Endometrial microvascular endothelial cells (primary cell): ENCODE data around the gene CPZ. TPM values are rescaled to one million over a fixed set of nuclear protein-coding genes. Genes with fewer than 3 reads are reported as not detected.
"Not testable (repeated sequence)": the region's sequence is repeated elsewhere in the genome, so short reads cannot be mapped to it uniquely, and the experiment has no call there.

Source experiments
- in situ Hi-C: cut with HindIII; loops from 2 replicates; pipeline ENCODE4 v1.10.0; 2017; ENCODE audit warnings: low sequenced_read_pairs, low pct_unique_long_range_greater_than_20kb; ENCODE audit errors: inconsistent ontology term
- total RNA-seq: library from RNA; depleted of rRNA; stranded (reverse); fragments of >200 nt; gene quantifications from one replicate; pipeline ENCODE4 v1.2.3, GENCODE V29; 2015; ENCODE audit errors: inconsistent ontology term

CPZ gene
- total RNA-seq, 1 donor from 2014 or later: not detected

DNA sequence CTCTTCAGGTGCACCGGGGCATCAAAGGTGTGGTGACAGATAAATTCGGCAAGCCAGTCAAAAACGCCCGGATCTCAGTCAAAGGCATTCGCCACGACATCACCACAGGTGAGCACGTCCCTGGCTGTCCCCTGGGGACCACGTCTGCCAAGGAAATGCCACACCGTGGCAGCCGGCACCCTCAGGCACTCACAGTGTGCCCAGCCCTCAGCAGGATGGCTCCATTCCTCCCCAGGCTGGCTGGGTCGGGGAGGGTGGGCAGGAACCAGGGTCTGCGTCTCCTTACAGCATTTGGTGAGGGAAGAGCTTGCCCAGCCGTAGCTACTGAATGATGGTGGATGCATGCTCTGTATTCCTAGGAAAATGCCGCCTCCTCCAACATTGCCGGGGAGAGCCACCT lies 25.9 kb downstream of the CPZ start:
- in situ Hi-C loops: no loop called here

DNA sequence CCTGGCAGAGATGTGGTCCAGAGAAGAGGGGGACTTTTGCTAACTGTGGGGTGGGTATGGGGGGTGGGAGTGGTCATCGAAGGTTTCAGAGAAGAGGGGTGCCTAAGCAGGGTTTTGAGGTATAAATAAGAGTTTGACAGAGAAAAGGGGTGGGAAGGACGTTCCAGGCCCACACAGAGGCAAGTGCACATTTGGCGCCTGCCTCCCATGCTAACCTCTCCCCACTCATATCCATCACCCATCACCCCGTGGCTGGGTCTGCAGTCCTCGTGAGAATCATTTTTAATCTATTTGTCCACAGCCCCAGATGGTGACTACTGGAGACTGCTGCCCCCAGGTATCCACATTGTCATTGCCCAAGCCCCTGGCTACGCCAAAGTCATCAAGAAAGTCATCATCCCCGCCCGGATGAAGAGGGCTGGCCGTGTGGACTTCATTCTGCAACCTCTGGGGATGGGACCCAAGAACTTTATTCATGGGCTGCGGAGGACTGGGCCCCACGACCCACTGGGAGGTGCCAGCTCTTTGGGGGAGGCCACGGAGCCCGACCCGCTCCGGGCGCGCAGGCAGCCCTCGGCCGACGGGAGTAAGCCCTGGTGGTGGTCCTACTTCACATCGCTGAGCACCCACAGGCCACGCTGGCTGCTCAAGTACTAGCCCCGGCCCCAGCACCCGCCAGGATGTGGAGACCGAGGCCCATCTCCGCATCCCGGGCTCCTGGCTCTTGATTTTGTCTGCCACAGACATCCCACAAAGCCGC lies 26.6 kb downstream of the CPZ start:
- in situ Hi-C loops: no loop called here

DNA sequence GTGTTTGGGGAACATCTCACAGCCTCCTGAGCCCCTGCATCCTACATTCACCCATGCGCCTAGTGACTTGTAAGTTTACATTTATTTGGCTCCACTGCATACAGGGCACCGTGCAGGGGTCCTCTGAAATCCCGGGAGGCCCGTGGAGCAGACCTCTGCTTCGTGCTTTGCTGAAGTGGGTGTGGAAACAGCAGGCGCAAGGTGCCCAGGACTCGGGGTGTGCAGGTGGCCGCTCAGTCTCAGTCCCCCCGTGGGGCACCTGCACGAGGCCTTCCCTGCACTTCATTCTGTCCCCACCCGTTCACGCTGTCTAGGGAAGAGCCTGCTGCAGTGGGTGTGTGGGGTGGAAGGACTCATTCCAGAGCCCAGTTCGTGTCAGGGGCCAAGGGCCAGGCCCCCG lies 28.6 kb downstream of the CPZ start:
- in situ Hi-C loops: not testable (repeated sequence)

DNA sequence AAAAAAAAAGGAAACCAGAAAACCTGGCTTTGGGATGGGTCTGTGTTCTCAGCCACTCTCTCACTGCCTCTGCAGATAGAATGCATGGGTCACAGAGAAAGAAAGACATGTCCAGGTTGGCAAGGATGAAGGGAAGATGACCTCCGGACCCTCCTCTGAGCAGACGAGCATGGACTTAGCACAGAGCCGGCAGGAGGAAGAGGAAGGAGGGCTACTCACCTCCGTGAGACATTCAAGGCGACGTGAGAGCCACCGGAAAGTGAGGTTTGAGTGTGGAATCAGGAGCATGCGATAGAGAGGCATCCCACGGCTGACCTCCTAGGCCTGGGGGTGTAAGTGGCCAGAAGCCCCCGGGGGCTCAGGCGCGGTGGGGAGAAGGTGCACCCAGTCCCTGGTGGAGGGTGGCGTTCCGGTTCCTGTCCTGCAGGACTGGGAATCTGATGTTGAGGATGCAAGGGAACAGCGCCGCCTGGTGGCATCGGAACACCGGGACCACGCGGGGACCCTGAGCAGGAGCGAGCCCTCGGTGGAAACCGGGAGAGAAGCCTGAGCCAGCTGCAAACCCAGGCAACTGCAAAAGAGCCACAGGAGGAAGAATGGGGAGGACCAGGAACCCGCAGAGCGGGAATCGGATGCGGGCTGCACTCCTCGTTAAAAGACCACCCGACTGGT lies 32.2 kb downstream of the CPZ start:
- in situ Hi-C loops: not testable (repeated sequence)

DNA sequence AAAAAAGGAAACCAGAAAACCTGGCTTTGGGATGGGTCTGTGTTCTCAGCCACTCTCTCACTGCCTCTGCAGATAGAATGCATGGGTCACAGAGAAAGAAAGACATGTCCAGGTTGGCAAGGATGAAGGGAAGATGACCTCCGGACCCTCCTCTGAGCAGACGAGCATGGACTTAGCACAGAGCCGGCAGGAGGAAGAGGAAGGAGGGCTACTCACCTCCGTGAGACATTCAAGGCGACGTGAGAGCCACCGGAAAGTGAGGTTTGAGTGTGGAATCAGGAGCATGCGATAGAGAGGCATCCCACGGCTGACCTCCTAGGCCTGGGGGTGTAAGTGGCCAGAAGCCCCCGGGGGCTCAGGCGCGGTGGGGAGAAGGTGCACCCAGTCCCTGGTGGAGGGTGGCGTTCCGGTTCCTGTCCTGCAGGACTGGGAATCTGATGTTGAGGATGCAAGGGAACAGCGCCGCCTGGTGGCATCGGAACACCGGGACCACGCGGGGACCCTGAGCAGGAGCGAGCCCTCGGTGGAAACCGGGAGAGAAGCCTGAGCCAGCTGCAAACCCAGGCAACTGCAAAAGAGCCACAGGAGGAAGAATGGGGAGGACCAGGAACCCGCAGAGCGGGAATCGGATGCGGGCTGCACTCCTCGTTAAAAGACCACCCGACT lies 37.8 kb downstream of the CPZ start:
- in situ Hi-C loops: not testable (repeated sequence)

DNA sequence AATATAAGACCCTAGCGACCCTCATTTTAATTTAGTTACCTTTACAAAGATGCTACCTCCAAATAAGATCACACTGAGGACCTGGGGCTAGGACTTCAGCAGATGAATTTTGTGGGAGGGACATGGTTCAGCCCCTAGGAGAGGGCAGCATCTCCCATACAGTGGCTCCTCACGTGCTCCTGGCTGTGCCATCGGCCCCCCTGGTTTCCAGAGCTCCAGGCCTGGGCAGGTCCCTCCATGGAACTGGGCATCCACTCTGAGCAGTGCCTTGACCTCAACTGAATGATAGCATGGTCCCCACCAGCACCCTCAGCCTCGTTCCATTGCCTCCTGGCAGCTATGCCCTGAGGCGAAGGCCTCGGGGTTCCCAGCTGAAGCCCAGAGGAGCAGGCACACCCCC lies 39.3 kb downstream of the CPZ start:
- in situ Hi-C loops: not testable (repeated sequence)

DNA sequence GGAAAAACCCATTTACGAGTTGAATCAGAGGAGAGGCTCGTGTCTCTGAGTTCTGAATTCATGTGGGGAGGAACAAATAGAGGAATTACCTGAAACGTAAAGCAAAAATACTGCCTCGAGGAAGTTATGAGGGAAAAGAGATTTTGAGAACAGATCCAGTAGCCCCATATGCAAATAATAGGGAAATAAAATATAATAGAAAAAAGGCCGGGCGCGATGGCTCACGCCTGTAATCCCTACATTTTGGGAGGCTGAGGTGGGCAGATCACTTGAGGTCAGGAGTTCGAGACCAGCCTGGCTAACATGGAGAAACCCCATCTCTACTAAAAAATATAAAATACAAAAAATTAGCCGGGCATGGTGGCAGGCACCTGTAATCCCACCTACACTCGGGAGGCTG lies 42.2 kb downstream of the CPZ start:
- in situ Hi-C loops: not testable (repeated sequence)

DNA sequence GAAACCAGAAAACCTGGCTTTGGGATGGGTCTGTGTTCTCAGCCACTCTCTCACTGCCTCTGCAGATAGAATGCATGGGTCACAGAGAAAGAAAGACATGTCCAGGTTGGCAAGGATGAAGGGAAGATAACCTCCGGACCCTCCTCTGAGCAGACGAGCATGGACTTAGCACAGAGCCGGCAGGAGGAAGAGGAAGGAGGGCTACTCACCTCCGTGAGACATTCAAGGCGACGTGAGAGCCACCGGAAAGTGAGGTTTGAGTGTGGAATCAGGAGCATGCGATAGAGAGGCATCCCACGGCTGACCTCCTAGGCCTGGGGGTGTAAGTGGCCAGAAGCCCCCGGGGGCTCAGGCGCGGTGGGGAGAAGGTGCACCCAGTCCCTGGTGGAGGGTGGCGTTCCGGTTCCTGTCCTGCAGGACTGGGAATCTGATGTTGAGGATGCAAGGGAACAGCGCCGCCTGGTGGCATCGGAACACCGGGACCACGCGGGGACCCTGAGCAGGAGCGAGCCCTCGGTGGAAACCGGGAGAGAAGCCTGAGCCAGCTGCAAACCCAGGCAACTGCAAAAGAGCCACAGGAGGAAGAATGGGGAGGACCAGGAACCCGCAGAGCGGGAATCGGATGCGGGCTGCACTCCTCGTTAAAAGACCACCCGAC lies 43.5 kb downstream of the CPZ start:
- in situ Hi-C loops: not testable (repeated sequence)

DNA sequence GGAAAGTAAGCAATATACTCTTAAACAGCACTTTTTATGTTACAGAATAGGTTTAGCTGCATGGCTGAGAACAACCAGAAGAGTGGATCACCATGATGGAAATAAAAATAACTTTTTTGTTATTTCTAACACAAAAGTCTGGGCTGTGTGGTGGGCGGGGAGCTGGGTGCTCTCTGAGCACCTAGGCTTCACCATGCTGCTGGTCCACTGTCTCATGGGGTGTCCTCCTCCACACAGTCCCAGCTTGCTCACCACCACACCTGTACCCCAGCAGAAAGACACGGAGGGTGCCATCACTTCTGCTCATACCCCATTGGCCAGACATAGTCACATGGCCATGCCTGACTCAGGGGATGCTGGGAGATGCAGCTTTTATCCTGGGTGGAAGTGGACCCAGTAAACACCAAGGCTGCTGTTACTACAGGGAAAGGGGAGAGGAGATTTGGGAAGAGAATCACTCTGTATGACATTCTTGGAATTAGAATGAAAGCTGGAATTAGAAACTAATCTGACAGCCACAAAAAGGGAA lies 45.0 kb downstream of the CPZ start:
- in situ Hi-C loops: no loop called here

DNA sequence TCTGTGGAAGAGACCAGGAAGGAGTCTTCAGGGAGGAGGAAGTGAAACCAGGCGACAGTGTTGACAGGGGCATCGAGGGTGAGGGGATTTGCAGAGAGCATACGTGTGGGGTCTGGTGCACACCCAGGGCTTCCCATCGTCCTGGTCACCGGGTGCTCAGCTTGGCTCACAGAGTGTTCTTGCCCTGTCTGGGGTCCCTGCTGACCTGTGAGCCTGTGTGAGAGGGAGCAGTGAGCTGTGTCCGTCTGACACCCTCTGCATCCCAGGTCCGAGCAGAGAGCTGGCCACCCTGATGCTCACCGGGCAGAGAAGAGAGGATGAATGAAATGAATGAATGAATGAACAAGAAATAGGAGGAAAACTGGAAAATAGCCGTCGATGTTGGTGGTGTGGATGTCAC lies 46.5 kb downstream of the CPZ start:
- in situ Hi-C loops: no loop called here

DNA sequence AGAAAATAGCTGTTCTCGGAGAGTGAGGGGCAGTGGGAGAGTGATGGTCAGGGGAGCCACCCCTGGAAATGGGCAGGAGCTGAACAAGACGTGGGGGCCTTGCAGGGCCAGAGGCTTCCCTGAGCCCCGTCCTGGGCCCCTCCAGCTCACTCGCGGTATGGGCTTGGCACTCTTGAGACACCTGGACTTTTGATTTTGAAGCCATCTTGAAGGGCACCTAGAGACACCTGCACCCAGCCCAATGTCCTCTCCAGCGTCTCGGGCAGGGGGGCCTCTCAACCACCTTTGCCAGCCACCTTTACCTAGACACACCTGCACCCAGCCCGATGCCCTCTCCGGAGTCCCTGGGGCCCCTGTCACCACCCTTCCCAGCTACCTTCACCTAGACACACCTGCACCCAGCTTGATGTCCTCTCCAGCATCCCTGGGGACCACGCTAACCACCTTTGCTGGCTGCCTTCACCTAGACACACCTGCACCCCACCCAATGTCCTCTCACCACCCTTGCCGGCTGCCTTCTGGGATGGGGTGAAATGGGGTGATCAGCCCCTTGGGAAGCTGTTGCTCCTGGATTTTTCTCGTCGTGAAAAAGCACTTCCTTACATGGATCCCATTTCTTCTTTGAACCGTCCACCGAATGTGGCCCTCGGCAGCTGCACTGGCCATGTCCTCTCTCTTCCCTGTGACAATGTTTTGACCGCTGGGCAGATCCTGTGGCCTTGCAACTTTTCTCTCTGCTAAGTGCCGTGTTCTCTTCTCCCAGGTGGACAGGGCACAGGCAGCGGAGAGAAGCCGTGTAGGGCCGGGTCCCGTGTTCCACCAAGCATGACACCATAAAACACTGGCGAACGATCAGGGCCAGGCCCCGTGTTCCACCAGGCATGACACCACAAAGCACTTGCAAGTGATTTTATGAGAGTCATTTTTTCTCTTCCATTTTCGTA lies 47.5 kb downstream of the CPZ start:
- in situ Hi-C loops: no loop called here

DNA sequence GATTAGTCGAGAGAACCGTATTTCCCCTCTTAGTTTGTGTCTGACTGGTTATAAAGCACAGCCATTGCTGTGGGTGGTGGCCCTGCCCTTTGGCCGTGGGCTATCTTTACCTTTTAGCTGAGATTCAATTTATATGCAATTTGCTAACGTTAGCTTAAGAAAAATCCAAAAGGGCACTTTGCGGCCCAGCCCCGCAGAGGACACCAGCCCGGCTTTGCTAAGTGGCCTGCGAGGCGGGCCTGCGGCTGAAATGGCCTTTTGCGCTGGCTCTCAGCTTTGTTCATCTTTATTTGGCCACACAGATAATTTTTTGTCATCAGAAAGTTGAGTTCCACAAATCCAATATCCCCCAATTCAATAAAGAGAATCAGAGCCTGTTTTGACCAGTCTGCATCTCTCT lies 48.3 kb downstream of the CPZ start:
- in situ Hi-C loops: no loop called here

DNA sequence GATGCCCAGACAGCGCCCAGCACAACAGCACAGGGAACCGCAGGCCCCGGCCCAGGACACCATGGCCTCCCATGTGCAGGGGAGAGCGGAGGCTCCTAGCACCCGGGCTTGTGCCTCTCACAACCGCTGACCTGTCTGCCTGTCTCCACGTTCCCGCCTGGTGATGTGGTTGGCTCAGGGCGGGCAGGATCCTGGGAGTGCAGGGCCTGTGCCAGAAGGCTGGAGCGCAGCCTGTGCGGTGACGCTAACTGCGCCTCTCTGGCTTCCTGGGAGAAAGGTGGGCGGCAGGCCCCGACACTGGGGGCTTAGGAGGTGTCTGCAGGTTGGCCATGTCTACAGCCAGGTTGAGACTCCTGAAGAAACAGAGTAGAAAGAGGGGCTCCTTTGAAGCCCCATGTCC lies 48.7 kb downstream of the CPZ start:
- in situ Hi-C loops: no loop called here

DNA sequence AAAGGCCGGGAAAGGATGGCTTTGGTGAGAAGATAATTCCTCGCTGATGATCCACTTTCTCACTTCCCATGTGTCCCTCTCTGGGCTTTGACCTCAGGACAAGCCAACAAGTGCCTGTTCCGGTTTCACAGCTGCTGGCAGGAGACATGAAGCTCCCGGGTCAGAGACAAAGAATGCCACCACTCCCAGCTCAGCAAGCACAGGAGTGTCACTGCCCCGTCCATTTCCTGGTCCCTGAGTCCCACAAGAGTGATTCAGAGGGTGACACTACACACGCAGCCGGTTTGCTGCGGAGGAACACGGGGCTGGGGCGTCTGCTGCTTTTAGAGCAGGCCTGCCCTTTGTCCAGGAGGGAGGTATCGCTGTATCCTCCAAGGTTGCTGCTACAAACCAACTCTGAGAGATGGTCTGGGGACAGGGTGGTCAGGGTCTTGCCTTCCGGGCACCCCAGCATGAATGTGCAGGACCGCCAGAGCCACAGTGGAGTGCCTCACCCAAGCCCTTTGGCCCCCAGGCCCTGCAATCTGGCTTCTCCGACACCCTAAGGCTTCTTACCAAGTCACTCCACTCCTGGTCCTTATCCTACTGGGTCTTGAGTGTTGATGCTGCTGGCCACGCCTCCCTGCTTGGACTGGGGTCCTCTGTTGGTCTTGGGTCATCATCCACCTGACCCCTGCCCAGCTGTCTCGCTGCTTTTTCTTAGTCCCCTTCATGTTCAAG lies 49.5 kb downstream of the CPZ start:
- in situ Hi-C loops: no loop called here

DNA sequence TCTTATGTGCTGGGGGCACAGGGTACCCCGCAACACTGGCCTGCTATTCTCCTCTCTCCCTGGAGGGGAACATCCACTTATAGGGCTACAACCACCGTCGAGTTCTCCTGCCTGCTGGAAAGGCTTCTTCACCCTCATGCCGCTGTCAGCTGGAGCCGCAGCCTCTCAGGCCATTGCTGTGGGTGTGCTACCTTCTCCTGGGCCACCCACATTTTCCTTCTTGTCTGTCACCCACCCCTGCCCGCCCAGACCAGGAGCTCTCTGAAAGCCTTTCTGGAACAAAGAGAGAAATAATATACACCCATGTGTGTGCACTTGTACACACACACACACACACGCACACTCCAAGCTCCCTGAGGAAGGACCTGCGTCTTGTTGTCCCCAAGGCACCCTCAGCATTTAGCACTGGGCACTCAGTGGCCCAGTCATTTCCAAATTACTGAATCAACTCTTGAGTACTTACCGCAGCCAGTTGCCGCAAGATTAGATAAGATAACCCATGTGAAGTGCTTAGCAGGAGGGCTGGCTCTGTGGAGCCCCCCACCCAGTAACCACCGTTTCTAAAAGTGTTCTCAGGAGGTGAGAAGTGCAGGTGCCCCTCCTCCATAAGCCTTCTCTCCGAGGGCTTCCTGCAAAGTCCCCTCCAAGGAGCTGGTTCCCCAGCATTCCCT lies 50.2 kb downstream of the CPZ start:
- in situ Hi-C loops: no loop called here

DNA sequence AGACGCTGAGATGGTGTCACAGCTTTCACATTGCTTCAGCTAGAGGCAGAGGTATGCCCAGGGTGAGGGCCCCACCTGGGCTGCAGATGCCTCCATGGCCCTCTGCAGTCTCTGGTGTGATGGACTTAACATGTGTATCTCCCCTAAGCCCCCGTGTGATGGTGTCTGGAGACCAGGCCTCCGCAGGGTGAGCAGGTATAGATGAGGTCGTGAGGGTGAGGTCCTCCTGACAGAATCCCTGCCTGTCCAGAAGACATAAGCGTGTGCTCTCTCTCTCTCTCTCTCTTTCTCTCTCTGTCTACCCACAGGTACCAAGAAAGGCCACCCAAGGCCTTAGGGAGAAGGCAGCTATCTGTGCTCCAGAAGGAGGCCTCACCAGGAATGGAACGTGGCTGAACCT lies 50.9 kb downstream of the CPZ start:
- in situ Hi-C loops: no loop called here

DNA sequence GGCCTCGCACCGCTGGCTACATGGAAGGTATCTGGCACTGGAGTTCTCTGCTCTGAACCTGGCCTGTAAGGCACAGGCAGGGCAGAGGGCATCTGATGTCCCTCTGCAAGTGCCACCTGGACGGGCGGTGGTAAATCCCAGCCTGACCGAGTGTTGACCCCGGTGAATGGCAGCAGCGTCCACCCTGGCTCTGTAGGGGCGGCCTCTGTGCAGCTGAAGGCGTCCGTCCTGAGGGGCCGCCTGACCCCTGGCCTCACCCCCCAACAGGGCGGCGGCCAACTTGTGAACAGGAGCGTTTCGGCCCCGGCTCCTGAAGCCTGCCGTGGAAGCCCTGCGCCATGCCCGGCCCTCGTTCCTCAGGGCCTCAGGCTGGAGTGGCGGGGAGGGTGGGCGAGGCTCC lies 51.4 kb downstream of the CPZ start:
- in situ Hi-C loops: no loop called here
